ENCODE results near the gene HELZ2. TPM values are rescaled to one million over a fixed set of nuclear protein-coding genes. Genes with fewer than 3 reads are reported as not detected.
A peak's percentile ranks its signal among the peaks of the same experiment; 100 is the strongest.
"Not testable (repeated sequence)": the region's sequence is repeated elsewhere in the genome, so short reads cannot be mapped to it uniquely, and the experiment has no call there.

The HELZ2 gene
- total RNA-seq, 1 experiment from 2014 or later = 135 TPM

DNA sequence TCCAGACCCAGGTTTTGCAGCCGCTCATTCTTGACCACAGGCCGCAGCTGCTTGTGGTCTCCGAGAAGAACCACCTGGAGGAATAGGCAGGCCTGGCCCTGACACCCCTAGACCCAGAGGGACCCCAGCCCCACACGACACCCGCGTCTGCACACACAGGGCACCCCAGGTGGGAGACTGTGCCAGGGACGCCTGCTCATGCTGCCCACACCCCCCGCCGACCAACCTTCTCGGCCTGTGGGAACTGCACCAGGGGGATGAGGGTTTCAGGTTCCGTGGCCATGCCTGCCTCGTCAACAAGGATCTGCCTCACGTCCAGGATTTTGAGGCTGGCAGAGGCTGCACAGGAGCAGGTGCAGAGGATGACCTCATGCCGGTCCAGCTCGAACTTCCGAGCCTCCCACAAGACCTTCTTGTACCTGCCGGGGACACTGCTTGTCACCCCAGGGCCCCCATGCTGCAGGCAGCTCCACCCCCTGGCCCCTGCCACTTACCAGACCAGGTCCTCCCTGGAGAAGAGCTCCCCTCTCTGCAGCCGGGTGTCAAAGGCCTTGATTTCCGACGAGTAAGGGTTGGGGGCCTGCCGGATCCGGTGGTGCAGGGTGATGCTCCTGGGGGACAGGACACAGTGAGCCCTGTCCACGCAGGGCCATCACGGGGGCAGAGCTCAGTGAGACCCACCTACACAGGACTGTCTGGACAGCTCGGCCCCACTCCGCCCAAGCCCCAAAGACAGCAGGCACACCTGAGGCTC is 13.0 kb downstream of the HELZ2 start:
- Mint-ChIP-seq H3K4me3 (ENCODE audit: low read depth, unreplicated experiment) (no peak overlapping the region), H3K27ac (ENCODE audit: unreplicated experiment) (peak overlapping the region; percentile 39), H3K4me1 (ENCODE audit: low read depth, unreplicated experiment) (no peaks in the 10 kb centered on the region), H3K27me3 (ENCODE audit: unreplicated experiment) (no peaks in the 10 kb centered on the region), H3K9me3 (ENCODE audit: low read depth, unreplicated experiment) (peaks cover 2% of the 10 kb centered on the region), H3K36me3 (ENCODE audit: insufficient read depth, unreplicated experiment) (peaks cover 67% of the 10 kb centered on the region)
- TF ChIP-seq, protein P1, sequence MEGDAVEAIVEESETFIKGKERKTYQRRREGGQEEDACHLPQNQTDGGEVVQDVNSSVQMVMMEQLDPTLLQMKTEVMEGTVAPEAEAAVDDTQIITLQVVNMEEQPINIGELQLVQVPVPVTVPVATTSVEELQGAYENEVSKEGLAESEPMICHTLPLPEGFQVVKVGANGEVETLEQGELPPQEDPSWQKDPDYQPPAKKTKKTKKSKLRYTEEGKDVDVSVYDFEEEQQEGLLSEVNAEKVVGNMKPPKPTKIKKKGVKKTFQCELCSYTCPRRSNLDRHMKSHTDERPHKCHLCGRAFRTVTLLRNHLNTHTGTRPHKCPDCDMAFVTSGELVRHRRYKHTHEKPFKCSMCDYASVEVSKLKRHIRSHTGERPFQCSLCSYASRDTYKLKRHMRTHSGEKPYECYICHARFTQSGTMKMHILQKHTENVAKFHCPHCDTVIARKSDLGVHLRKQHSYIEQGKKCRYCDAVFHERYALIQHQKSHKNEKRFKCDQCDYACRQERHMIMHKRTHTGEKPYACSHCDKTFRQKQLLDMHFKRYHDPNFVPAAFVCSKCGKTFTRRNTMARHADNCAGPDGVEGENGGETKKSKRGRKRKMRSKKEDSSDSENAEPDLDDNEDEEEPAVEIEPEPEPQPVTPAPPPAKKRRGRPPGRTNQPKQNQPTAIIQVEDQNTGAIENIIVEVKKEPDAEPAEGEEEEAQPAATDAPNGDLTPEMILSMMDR (IDR thresholded peaks at IDR 0.05; ENCODE audit: unreplicated experiment) = no peak
- CTCF ChIA-PET = no interaction called here
- TSS peak; percentile 2 for BruUV-seq (replicated peaks)
- no peak for DNase-seq
- intact Hi-C loops (cut with micrococcal nuclease; ENCODE audit: unreplicated experiment) = no loop called here

DNA sequence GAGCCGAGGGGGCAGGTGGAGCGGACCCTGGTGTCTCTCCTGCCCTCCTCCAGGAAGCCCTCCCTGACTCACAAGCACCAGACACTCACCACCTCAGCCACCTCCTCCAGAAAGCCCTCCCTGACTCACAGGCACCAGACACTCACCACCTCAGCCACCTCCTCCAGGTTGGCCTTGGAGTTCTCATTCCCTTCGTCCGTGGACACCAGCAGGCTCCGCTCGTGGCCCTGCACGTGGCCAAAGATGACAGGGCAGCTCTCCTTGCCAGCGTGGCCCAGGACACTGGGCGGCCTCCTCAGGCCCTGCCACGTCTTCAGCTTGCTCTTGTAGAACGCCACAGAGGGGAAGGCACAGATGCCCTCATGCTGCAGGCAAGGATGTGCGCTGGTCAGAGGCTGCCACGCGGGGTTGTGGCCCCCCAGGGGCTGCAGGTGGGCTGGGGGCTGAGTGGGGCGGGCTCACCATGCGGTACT is 13.7 kb downstream of the HELZ2 start:
- intact Hi-C loops (cut with micrococcal nuclease; ENCODE audit: unreplicated experiment) = no loop called here
- Mint-ChIP-seq H3K36me3 (ENCODE audit: insufficient read depth, unreplicated experiment) (peaks cover 67% of the 10 kb centered on the region), H3K27ac (ENCODE audit: unreplicated experiment) (peak overlapping the region; percentile 39), H3K4me3 (ENCODE audit: low read depth, unreplicated experiment) (no peak overlapping the region), H3K4me1 (ENCODE audit: low read depth, unreplicated experiment) (no peaks in the 10 kb centered on the region), H3K9me3 (ENCODE audit: low read depth, unreplicated experiment) (peaks cover 2% of the 10 kb centered on the region), H3K27me3 (ENCODE audit: unreplicated experiment) (no peaks in the 10 kb centered on the region)
- CTCF ChIA-PET = no interaction called here
- TF ChIP-seq, protein P1 (IDR thresholded peaks at IDR 0.05; ENCODE audit: unreplicated experiment) = no peak
- BruUV-seq (replicated peaks) = no TSS peak
- no peak for DNase-seq

DNA sequence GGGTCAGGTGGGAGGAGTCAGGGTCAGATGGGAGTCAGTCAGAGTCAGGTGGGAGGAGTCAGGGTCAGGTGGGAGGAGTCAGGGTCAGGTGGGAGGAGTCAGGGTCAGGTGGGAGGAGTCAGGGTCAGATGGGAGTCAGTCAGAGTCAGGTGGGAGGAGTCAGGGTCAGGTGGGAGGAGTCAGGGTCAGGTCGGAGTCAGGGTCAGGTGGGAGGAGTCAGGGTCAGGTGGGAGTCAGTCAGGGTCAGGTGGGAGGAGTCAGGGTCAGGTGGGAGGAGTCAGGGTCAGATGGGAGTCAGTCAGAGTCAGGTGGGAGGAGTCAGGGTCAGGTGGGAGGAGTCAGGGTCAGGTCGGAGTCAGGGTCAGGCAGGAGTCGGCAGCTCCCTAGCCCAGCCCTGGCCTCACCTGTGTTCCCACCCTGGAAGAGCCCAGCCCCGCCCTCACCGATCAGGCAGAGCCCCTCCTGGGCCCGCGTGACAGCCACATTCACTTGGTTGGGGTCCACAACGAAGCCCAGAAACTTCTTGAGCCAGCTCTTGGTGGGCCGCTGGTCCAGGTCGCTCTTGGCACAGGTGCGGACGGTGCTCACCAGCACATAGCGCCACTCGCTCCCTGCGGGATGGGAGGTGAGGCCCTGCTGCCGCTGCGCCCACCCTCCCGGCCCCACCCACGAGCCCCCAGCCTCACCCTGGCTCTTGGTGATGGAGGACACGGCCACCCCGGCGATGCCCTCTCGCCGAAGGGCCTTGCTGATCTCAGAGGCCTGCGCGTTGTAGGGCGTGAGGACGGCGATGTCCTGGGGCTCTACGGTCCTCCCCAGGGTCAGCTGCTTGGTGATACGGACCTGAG is 14.3 kb downstream of the HELZ2 start:
- intact Hi-C loops (cut with micrococcal nuclease; ENCODE audit: unreplicated experiment); H3K4me3 Mint-ChIP-seq (ENCODE audit: low read depth, unreplicated experiment); H3K9me3 Mint-ChIP-seq (ENCODE audit: low read depth, unreplicated experiment); CTCF ChIA-PET; H3K4me1 Mint-ChIP-seq (ENCODE audit: low read depth, unreplicated experiment); DNase-seq; H3K27me3 Mint-ChIP-seq (ENCODE audit: unreplicated experiment); BruUV-seq (replicated peaks): not testable (repeated sequence)
- peak overlapping the region; percentile 39 for H3K27ac Mint-ChIP-seq (ENCODE audit: unreplicated experiment)
- peaks cover 64% of the 10 kb centered on the region for H3K36me3 Mint-ChIP-seq (ENCODE audit: insufficient read depth, unreplicated experiment)

GRCh38 chr20:63558804-63559484 is 15.1 kb downstream of the HELZ2 start:
- no peak overlapping the region for H3K27ac Mint-ChIP-seq (ENCODE audit: unreplicated experiment)
- no peaks in the 10 kb centered on the region for H3K27me3 Mint-ChIP-seq (ENCODE audit: unreplicated experiment)
- no peak for DNase-seq
- H3K4me3 Mint-ChIP-seq (ENCODE audit: low read depth, unreplicated experiment) = no peak overlapping the region
- H3K9me3 Mint-ChIP-seq (ENCODE audit: low read depth, unreplicated experiment) = peaks cover 2% of the 10 kb centered on the region
- TF ChIP-seq, protein P1 (IDR thresholded peaks at IDR 0.05; ENCODE audit: unreplicated experiment) = no peak
- H3K4me1 Mint-ChIP-seq (ENCODE audit: low read depth, unreplicated experiment) = no peaks in the 10 kb centered on the region
- intact Hi-C loops (cut with micrococcal nuclease; ENCODE audit: unreplicated experiment) = no loop called here
- BruUV-seq (replicated peaks) = no TSS peak
- CTCF ChIA-PET = no interaction called here
- H3K36me3 Mint-ChIP-seq (ENCODE audit: insufficient read depth, unreplicated experiment) = peaks cover 63% of the 10 kb centered on the region

Measured in Calu3 (cell line).